Kidney (tissue), 14 donors: ENCODE data around the gene PAX5. TPM values are rescaled to one million over a fixed set of nuclear protein-coding genes. Genes with fewer than 3 reads are reported as not detected.

Experiments
- DNase-seq, 5 donors: peaks; one replicate each; pipeline ENCODE4 v3.0.0-alpha.2; 2013 to 2020
- FAIRE-seq: peaks from 2 replicates; lab custom pipeline; 2012; peaks lifted over from hg19 to GRCh38; lab: Jason Lieb, UNC
- H3K27ac ChIP-seq, 2 donors: one replicate each; pipeline ENCODE4 v1.7.0; 2013; ENCODE audit warnings: low read depth in 2 of 2, low read length in 2 of 2, inconsistent platforms in 1 of 2
- H3K27me3 ChIP-seq: one replicate; pipeline ENCODE4 v1.7.1; 2013; ENCODE audit warnings: low read length, inconsistent platforms; ENCODE audit not compliant: control insufficient read depth, insufficient read depth
- H3K36me3 ChIP-seq, 3 donors: one replicate each; pipeline versions ENCODE4 v1.7.0 to v1.7.1; 2013; ENCODE audit warnings: low read length in 3 of 3, control low read depth in 1 of 3, inconsistent platforms in 1 of 3; ENCODE audit not compliant: insufficient read depth in 3 of 3, control insufficient read depth in 2 of 3
- H3K4me1 ChIP-seq, 3 donors: one replicate each; pipeline versions ENCODE4 v1.7.0 to v1.7.1; 2013; ENCODE audit warnings: low read length in 3 of 3, inconsistent platforms in 1 of 3, low read depth in 1 of 3; ENCODE audit not compliant: control insufficient read depth in 2 of 3, insufficient read depth in 2 of 3
- H3K4me3 ChIP-seq, 3 donors: one replicate each; pipeline versions ENCODE4 v1.7.0 to v1.8.1; 2013; ENCODE audit warnings: low read length in 3 of 3, control low read depth in 1 of 3, inconsistent platforms in 1 of 3
- H3K9ac ChIP-seq, 3 donors: one replicate each; pipeline versions ENCODE4 v1.7.0 to v1.7.1; 2013; ENCODE audit warnings: low read length in 3 of 3, control low read depth in 1 of 3, inconsistent platforms in 1 of 3
- H3K9me3 ChIP-seq, 3 donors: one replicate each; pipeline versions ENCODE4 v1.7.0 to v1.7.1; 2013; ENCODE audit warnings: low read length in 3 of 3, control low read depth in 1 of 3, inconsistent platforms in 1 of 3; ENCODE audit not compliant: control insufficient read depth in 2 of 3, insufficient read depth in 1 of 3
- intact Hi-C: fragments of 100-400 bp; cut with DNase I; formaldehyde crosslinking; loops from one replicate; pipeline ENCODE4 v1.11.1; 2022
- polyA plus RNA-seq: library from polyadenylated mRNA; stranded (reverse); fragments of 350-450 nt; fragmentation: Illumina TruSeq; extraction: RNeasy Lipid Tissue Mini Kit (QIAGEN cat#74804); gene quantifications from one replicate; pipeline ENCODE4 v1.2.3, GENCODE V29; 2014; ENCODE audit warnings: low read depth, low replicate concordance; ENCODE audit not compliant: insufficient read depth
- total RNA-seq: library from RNA; stranded (reverse); fragmentation: NEBNext Ultra II Directional; extraction: Animal tissue kit (Norgen Biotek cat#: 25700); gene quantifications from one replicate; pipeline ENCODE4 v1.2.1, GENCODE V29; 2021
- TF ChIP-seq, protein P1 (sequence below): IDR thresholded peaks from 3 replicates; pipeline ENCODE4 v1.5.1; 2012; ENCODE audit warnings: mild to moderate bottlenecking, moderate library complexity, borderline replicate concordance; ENCODE audit not compliant: insufficient read depth; ENCODE audit errors: extremely low read depth
- donor health status: control.
- donor health status: control.
- donor health status: control.
- donor health status: control.
- donor health status: control.
- donor health status: DM: yes; HTN: yes; CAD: no.
- donor health status: Normal renal cell carcinoma (clear cell type).

PAX5 gene
- total and polyA plus RNA-seq, 2 donors from 2014 or later = 2.7 TPM; not detected in 1

DNA sequence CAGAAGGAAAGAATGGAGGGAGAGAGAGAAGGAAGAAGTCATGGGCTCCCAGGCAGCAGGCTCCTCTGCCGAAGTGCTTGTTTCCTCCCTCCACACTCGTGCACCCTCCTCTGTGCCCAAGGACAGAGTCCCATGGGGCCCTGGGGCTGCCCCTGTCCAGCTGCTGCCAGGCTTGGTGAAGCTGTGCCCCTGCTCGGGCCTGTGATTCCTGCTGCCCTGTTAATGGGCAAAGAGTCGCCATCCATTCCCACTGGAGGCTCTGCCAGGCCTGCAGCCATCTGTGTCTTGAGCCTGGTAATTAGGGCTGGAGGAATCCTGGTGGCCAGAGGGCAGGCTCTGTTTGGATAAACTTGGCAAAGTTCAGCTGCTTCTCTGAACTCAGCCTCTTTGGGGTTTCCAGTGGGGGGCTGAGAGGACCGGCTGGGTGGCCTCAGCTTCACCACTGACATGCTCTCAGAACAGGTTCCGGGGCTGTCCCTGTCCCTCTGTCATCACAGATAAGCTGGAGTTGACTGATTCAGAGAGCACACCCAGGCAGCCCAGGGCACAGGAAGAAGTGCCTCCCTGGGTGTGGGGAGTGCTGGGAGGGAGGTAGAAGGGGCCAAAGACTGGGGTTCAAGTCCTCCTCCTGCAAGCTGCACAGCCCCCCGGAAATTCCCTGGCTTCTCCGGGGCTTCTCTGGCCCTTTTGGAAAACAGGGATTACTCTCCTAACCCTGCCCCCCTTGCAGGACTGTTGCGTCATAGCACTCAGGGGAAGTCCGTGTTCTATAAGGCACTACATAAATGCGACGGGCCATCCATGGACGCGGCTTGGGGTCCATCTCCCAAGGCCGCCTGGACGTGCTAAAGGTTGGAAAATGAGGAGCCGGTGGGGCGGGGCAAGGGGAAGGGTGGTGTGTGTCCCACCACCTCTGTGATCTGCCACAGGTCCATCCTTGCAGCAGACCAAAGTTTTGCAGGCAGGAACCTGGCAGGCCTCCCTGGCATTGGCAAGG lies 154.8 kb downstream of the PAX5 start:
- Histone ChIP-seq H3K27ac (no peak overlapping the region), H3K4me1 (no peaks in the 10 kb centered on the region), H3K4me3 (no peak overlapping the region), H3K27me3 (no peaks in the 10 kb centered on the region), H3K36me3 (no peaks in the 10 kb centered on the region), H3K9me3 (no peaks in the 10 kb centered on the region), H3K9ac (no peak overlapping the region)
- intact Hi-C loops = loop anchor here (10.0 kb wide), 1 partner anchor 506 kb away; no protein-coding TSS in a partner anchor
- DNase-seq = no peak
- TF ChIP-seq, protein P1, sequence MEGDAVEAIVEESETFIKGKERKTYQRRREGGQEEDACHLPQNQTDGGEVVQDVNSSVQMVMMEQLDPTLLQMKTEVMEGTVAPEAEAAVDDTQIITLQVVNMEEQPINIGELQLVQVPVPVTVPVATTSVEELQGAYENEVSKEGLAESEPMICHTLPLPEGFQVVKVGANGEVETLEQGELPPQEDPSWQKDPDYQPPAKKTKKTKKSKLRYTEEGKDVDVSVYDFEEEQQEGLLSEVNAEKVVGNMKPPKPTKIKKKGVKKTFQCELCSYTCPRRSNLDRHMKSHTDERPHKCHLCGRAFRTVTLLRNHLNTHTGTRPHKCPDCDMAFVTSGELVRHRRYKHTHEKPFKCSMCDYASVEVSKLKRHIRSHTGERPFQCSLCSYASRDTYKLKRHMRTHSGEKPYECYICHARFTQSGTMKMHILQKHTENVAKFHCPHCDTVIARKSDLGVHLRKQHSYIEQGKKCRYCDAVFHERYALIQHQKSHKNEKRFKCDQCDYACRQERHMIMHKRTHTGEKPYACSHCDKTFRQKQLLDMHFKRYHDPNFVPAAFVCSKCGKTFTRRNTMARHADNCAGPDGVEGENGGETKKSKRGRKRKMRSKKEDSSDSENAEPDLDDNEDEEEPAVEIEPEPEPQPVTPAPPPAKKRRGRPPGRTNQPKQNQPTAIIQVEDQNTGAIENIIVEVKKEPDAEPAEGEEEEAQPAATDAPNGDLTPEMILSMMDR = no peak
- FAIRE-seq = no peak

DNA sequence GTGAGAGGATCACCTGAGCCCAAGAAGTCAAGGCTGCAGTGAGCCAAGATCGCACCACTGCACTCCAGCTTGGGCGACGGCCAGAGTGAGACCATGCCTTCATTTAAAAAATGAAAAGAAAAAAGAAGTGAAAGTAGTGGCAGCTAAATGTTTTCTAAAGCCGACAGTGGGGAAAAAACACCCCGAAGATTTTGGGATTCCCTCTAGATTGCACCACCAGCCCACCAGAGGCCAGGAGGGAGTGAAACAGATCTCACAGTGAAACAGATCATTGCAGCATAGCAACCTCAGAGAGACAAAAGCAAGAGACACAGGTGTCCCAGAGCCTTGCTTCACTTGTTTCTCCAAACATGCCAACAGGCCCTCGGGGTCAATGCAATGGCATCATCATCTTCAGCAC lies 156.8 kb downstream of the PAX5 start:
- intact Hi-C loops = loop anchor here (10.0 kb wide), 1 partner anchor 508 kb away; no protein-coding TSS in a partner anchor
- TF ChIP-seq, protein P1 = no peak
- no peak for DNase-seq

DNA sequence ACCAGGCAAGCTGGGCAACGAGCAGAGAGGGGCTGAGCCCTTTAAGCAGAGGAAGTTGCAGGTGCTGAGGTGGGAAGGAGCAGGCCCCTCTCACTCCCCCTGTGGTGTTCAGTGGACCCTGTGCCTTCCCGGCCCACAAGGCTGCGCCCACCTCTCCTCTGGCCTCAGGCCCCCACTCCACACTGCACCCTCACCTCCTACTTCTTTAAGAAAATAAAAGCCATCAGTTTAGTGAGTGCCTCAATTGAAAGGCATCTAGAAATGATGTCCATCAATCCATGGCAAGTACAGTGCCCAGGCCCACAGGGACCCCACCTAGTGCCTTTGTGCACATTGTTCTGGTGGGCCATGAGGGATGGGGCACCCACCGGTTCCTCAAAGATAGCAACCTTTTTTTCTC lies 158.0 kb downstream of the PAX5 start:
- intact Hi-C loops = loop anchor here (10.0 kb wide), 1 partner anchor 509 kb away; no protein-coding TSS in a partner anchor
- no peaks in the 10 kb centered on the region for H3K9me3 ChIP-seq
- TF ChIP-seq, protein P1 = no peak
- no peak overlapping the region for H3K9ac ChIP-seq
- FAIRE-seq = no peak
- H3K27me3 ChIP-seq = no peaks in the 10 kb centered on the region
- no peaks in the 10 kb centered on the region for H3K4me1 ChIP-seq
- no peak for DNase-seq
- H3K36me3 ChIP-seq = no peaks in the 10 kb centered on the region
- H3K4me3 ChIP-seq = no peak overlapping the region
- H3K27ac ChIP-seq = no peak overlapping the region

More for the DNA sequence above, 156.8 kb downstream of the PAX5 start:
- no peaks in the 10 kb centered on the region for H3K36me3 ChIP-seq
- H3K4me1 ChIP-seq = no peaks in the 10 kb centered on the region
- H3K27me3 ChIP-seq = no peaks in the 10 kb centered on the region
- no peaks in the 10 kb centered on the region for H3K9me3 ChIP-seq
- H3K9ac ChIP-seq = no peak overlapping the region
- no peak overlapping the region for H3K27ac ChIP-seq
- H3K4me3 ChIP-seq = no peak overlapping the region
- FAIRE-seq = no peak
